ENCODE measurements around the gene RXRG. TPM values are rescaled to one million over a fixed set of nuclear protein-coding genes. Genes with fewer than 3 reads are reported as not detected.

Gene RXRG
- total and polyA plus RNA-seq, 2 of the 8 experiments (the other 6 are each of a cell fraction or from before 2014, with no cell fraction given), result not detected

DNA sequence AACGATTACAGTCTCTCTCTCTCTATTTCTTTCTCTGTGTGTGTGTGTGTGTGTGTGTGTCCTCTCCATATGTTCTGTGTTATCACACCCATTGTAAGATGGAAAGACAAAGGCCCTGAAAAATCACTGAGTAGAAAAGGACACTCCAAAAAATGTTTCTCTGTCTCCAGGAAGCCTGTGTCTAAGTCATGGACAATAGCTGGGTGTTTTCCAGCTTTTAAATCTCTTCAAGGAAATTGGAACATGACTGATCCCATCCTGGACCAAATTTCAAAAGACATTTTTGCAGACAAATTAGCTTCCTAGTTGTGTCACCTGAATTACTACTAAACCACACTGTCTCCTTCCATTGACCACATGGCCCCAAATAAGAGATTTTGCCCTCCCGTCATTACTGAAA, 57.4 kb downstream of the RXRG start (continued):
- no peak for TF ChIP-seq KDM1A (IDR thresholded peaks at IDR 0.05; ENCODE audit: borderline replicate concordance, low read length)
